SK-N-SH (cell line): Measurements from ENCODE around the gene BEGAIN. TPM values are rescaled to one million over a fixed set of nuclear protein-coding genes. Genes with fewer than 3 reads are reported as not detected.

Experiments used
- CTCF ChIA-PET: fragments of 300-600, 350-600 bp; formaldehyde crosslinking; extraction: SDS; loops from one replicate; lab custom pipeline; 2021; lab: Yijun Ruan, JAX
- POLR2A ChIA-PET: fragments of 350-600 bp; sonication (Branson Sonifier 250); formaldehyde crosslinking; extraction: SDS; loops from one replicate; lab custom pipeline; 2020; ENCODE audit warnings: antibody characterized with exemption, inconsistent platforms; lab: Yijun Ruan, JAX
- DNase-seq: peaks from one replicate; pipeline ENCODE4 v3.0.0; 2012
- H2AFZ ChIP-seq: fragments of 200-600 bp; sonication (generic); 2 replicates; pipeline ENCODE4 v1.8.1; 2016; ENCODE audit warnings: antibody characterized with exemption, mild to moderate bottlenecking, low read depth
- H3F3A ChIP-seq: fragments of 200-600 bp; sonication (generic); replicated peaks from 2 replicates; pipeline ENCODE3; 2016; ENCODE audit warnings: antibody characterized with exemption, mild to moderate bottlenecking; ENCODE audit not compliant: insufficient read depth
- H3K27ac ChIP-seq, 2 experiments: fragments of 200-500 bp in 1 of 2; fragments of 200-600 bp in 1 of 2; sonication (Bioruptor generic) in 1 of 2; sonication (generic), shearing (Covaris generic) in 1 of 2; 2 replicates each; pipeline versions ENCODE4 v1.5.1 to v1.6.1; 2014 to 2016; ENCODE audit warnings: low read depth in 2 of 2, inconsistent platforms in 1 of 2, low read length in 1 of 2, mild to moderate bottlenecking in 1 of 2, mixed read lengths in 1 of 2
- H3K27me3 ChIP-seq: fragments of 200-600 bp; sonication (generic), shearing (Covaris generic); 2 replicates; pipeline ENCODE4 v1.6.1; 2016; ENCODE audit warnings: mixed run types; ENCODE audit not compliant: insufficient read depth
- H3K36me3 ChIP-seq, 2 experiments: fragments of 200-500 bp in 1 of 2; fragments of 200-600 bp in 1 of 2; sonication (Bioruptor generic) in 1 of 2; sonication (generic) in 1 of 2; replicated peaks in 1 of 2; 2 replicates each; pipeline versions ENCODE3 to v1.5.1; 2014 to 2016; ENCODE audit warnings: low read length in 1 of 2, mild to moderate bottlenecking in 1 of 2; ENCODE audit not compliant: insufficient read depth in 2 of 2, control insufficient read depth in 1 of 2
- H3K4me1 ChIP-seq, 2 experiments: fragments of 200-500 bp in 1 of 2; fragments of 200-600 bp in 1 of 2; sonication (Bioruptor generic) in 1 of 2; sonication (generic), shearing (Covaris generic) in 1 of 2; 2 replicates each; pipeline versions ENCODE4 v1.5.1 to v1.6.1; 2014 to 2016; ENCODE audit warnings: low read depth in 1 of 2, low read length in 1 of 2, mixed run types in 1 of 2; ENCODE audit not compliant: insufficient read depth in 2 of 2, control insufficient read depth in 1 of 2
- H3K4me2 ChIP-seq: fragments of 200-600 bp; sonication (generic), shearing (Covaris generic); 2 replicates; pipeline ENCODE4 v1.6.1; 2017; ENCODE audit warnings: mixed run types
- H3K4me3 ChIP-seq, 2 experiments: fragments of 200-500 bp in 1 of 2; fragments of 200-600 bp in 1 of 2; sonication (Bioruptor generic) in 1 of 2; sonication (generic), shearing (Covaris generic) in 1 of 2; 2 replicates each; pipeline versions ENCODE4 v1.5.1 to v1.8.1; 2014 to 2016; ENCODE audit warnings: low read depth in 2 of 2, inconsistent platforms in 1 of 2, low read length in 1 of 2, mild to moderate bottlenecking in 1 of 2, mixed read lengths in 1 of 2, moderate library complexity in 1 of 2
- H3K79me2 ChIP-seq: fragments of 200-600 bp; sonication (generic); 2 replicates; pipeline ENCODE4 v1.8.1; 2017; ENCODE audit warnings: mild to moderate bottlenecking; ENCODE audit not compliant: insufficient read depth
- H3K9ac ChIP-seq: fragments of 200-600 bp; sonication (generic); 2 replicates; pipeline ENCODE4 v1.6.1; 2017; ENCODE audit warnings: mixed run types
- H3K9me2 ChIP-seq: fragments of 200-600 bp; sonication (generic); 2 replicates; pipeline ENCODE4 v1.6.1; 2017; ENCODE audit warnings: mixed run types
- H3K9me3 ChIP-seq: fragments of 200-600 bp; sonication (generic); 2 replicates; pipeline ENCODE4 v1.6.1; 2017; ENCODE audit warnings: mixed run types, mild to moderate bottlenecking, moderate library complexity
- H4K20me1 ChIP-seq: fragments of 200-600 bp; sonication (generic); 2 replicates; pipeline ENCODE4 v1.6.1; 2017; ENCODE audit warnings: mild to moderate bottlenecking, mixed run types; ENCODE audit not compliant: insufficient read depth
- CHD2 ChIP-seq: fragments of 150-350 bp; IDR thresholded peaks from 2 replicates; pipeline ENCODE4 v1.6.1; 2018; ENCODE audit warnings: low read length; ENCODE audit not compliant: partially characterized antibody
- ELF1 ChIP-seq: IDR thresholded peaks from 2 replicates; pipeline ENCODE4 v1.4.0; 2012
- EP300 ChIP-seq, 2 experiments: IDR thresholded peaks; 2 replicates each; pipeline versions ENCODE4 v1.4.0 to v1.6.1; 2012; ENCODE audit warnings: borderline replicate concordance in 1 of 2, low read depth in 1 of 2, low read length in 1 of 2
- FOSL2 ChIP-seq: IDR thresholded peaks from 2 replicates; pipeline ENCODE4 v1.4.0; 2012; ENCODE audit warnings: low read depth, mild to moderate bottlenecking, moderate library complexity, borderline replicate concordance
- FOXJ3 ChIP-seq: sonication (generic); formaldehyde crosslinking; IDR thresholded peaks from 2 replicates; pipeline ENCODE4 v1.5.1; 2020; ENCODE audit warnings: mild to moderate bottlenecking, missing genetic modification reagents
- FOXM1 ChIP-seq: IDR thresholded peaks from 2 replicates; pipeline ENCODE4 v1.4.0; 2012; ENCODE audit warnings: low read depth, mild to moderate bottlenecking
- GABPA ChIP-seq: IDR thresholded peaks from 2 replicates; pipeline ENCODE4 v1.4.0; 2012; ENCODE audit warnings: low read depth, mild to moderate bottlenecking
- GATA2 ChIP-seq: sonication (generic); formaldehyde crosslinking; IDR thresholded peaks from 2 replicates; pipeline ENCODE4 v1.5.0; 2020; ENCODE audit warnings: mild to moderate bottlenecking, missing genetic modification reagents
- JUND ChIP-seq: IDR thresholded peaks from 2 replicates; pipeline ENCODE4 v1.4.0; 2012
- MEF2A ChIP-seq: IDR thresholded peaks from 2 replicates; pipeline ENCODE4 v1.4.0; 2012; ENCODE audit warnings: low read depth, borderline replicate concordance
- POLR2AphosphoS5 ChIP-seq: IDR thresholded peaks from 2 replicates; pipeline ENCODE4 v1.6.1; 2012; ENCODE audit warnings: low read depth, low read length
- RCOR1 ChIP-seq: fragments of 150-350 bp; IDR thresholded peaks from 2 replicates; pipeline ENCODE4 v1.6.1; 2017; ENCODE audit warnings: antibody characterized with exemption, low read length
- RFX5 ChIP-seq: IDR thresholded peaks from 2 replicates; pipeline ENCODE4 v1.6.1; 2012; ENCODE audit warnings: mild to moderate bottlenecking, improper control_type of control experiment, low read length
- RXRA ChIP-seq: IDR thresholded peaks from 2 replicates; pipeline ENCODE4 v1.4.0; 2012; ENCODE audit warnings: low read depth, mild to moderate bottlenecking, borderline replicate concordance
- TAF1 ChIP-seq: IDR thresholded peaks from 2 replicates; pipeline ENCODE4 v1.6.1; 2012; ENCODE audit warnings: low read depth, mild to moderate bottlenecking, low read length, moderate library complexity, borderline replicate concordance
- TEAD4 ChIP-seq: IDR thresholded peaks from 2 replicates; pipeline ENCODE4 v1.4.0; 2012; ENCODE audit warnings: mild to moderate bottlenecking, borderline replicate concordance; ENCODE audit not compliant: insufficient read depth
- YY1 ChIP-seq: IDR thresholded peaks from 2 replicates; pipeline ENCODE4 v1.4.0; 2012; ENCODE audit warnings: low read depth, mild to moderate bottlenecking
- WGBS: methylation state at CpG from one replicate; pipeline ENCODE4 v1.1.6; 2017; ENCODE audit warnings: low lambda C conversion rate; 5-methylcytosine and 5-hydroxymethylcytosine counted together
- polyA plus RNA-seq, 3 experiments: library from polyadenylated mRNA; depleted of rRNA; stranded (reverse); fragments of >200 nt; gene quantifications; 2 replicates each; pipeline ENCODE4 v1.2.3, GENCODE V29; 2012
- TF ChIP-seq, protein P1 (sequence below): IDR thresholded peaks from 2 replicates; pipeline ENCODE4 v1.6.1; 2012; ENCODE audit warnings: mild to moderate bottlenecking, low read depth, low read length, moderate library complexity
- TF ChIP-seq, protein P2 (sequence below): fragments of 200-600 bp; sonication (generic); IDR thresholded peaks from 2 replicates; pipeline ENCODE4 v1.6.1; 2017; ENCODE audit warnings: antibody characterized with exemption, mild to moderate bottlenecking, moderate library complexity
- TF ChIP-seq, protein P3 (sequence below): IDR thresholded peaks from 2 replicates; pipeline ENCODE4 v1.4.0; 2012; ENCODE audit warnings: low read depth
- TF ChIP-seq, protein P4 (sequence below): IDR thresholded peaks from 2 replicates; pipeline ENCODE4; 2012

The BEGAIN gene
- polyA plus RNA-seq, 1 of the 3 experiments (the other 2 are of a cell fraction), result 4.2 TPM

DNA sequence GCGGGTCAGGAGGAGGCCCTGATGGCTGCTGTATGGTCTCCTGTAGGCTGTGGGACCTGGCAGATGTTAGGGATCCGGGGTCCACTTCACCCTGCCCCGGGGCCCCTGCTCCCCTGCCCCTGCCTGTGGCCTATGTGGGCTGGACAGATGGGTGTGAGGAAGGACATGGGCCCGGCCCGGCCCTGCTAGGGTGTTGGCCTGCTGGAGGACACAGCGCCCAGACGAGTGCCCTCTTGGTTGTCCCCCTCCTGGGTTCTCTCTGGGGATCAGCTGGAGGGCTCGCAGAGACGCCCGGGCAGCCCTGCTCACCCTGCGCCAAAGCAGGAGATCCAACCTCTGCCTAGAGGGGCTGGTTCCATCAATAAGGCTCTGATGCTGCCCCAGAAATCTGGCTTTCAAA lies 36.2 kb downstream of the BEGAIN start (continued):
- TF ChIP-seq, protein P1, sequence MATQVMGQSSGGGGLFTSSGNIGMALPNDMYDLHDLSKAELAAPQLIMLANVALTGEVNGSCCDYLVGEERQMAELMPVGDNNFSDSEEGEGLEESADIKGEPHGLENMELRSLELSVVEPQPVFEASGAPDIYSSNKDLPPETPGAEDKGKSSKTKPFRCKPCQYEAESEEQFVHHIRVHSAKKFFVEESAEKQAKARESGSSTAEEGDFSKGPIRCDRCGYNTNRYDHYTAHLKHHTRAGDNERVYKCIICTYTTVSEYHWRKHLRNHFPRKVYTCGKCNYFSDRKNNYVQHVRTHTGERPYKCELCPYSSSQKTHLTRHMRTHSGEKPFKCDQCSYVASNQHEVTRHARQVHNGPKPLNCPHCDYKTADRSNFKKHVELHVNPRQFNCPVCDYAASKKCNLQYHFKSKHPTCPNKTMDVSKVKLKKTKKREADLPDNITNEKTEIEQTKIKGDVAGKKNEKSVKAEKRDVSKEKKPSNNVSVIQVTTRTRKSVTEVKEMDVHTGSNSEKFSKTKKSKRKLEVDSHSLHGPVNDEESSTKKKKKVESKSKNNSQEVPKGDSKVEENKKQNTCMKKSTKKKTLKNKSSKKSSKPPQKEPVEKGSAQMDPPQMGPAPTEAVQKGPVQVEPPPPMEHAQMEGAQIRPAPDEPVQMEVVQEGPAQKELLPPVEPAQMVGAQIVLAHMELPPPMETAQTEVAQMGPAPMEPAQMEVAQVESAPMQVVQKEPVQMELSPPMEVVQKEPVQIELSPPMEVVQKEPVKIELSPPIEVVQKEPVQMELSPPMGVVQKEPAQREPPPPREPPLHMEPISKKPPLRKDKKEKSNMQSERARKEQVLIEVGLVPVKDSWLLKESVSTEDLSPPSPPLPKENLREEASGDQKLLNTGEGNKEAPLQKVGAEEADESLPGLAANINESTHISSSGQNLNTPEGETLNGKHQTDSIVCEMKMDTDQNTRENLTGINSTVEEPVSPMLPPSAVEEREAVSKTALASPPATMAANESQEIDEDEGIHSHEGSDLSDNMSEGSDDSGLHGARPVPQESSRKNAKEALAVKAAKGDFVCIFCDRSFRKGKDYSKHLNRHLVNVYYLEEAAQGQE, result no peak
- TF ChIP-seq GABPA, result no peak

DNA sequence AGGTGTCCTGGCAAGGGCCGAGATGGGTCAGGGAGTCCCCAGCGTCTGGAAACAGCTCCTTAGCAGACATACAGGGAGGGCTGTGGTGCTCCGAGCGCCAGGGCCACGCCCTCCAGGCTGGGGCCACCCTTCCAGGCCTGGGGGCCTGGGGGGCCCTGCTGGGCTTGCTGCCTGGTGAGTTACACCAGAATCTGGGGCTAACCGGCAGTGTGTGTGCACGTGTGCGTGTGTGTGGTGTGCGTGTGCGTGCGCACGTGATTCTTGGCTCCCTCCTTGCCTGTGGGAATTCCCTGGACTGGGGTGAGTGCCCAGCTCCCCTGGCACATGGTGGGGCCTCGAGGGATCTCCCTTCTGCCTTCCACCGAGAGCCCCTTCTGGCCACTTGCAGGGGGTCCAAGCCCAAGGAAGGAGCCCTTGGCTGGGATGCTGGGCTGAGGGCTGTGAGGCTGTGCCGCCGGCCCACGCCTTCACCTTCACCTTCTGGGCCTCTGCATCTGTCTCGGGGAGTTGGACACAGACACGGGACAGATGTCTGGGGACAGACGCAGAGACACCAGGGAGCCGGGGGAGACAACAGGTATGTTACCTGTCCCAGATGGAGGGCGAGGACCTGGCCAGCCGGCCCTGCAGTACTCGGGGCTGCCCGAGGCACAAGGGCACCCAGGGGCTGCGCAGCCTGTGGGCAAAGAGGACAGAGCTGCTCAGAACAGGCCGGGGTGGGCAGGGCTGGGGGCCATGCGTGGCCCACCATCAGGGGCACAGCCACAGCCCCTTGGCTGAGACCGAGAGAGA lies 37.2 kb downstream of the BEGAIN start:
- H3K4me1 ChIP-seq, result peaks cover 0 to 67% of the 10 kb centered on the region in 2 experiments; a peak in 1 of 4 replicates
- CTCF ChIA-PET, result interaction anchor here (0.9 to 2.0 kb wide), 4 partner anchors 9 to 166 kb away, joined by 3 to 13 read pairs (median 4); no protein-coding TSS in a partner anchor
- no peak overlapping the region for H3K9ac ChIP-seq
- no peaks in the 10 kb centered on the region for H3F3A ChIP-seq
- POLR2A ChIA-PET, result no interaction called here
- no peaks in the 10 kb centered on the region for H3K36me3 ChIP-seq
- H3K4me2 ChIP-seq, result no peak overlapping the region
- H3K27ac ChIP-seq, result peak overlapping the region in 1 of 2 experiments; percentile 73; a peak in 2 of 4 replicates
- no peak overlapping the region for H2AFZ ChIP-seq
- DNase-seq, result no peak
- H3K9me3 ChIP-seq, result no peaks in the 10 kb centered on the region
- H3K4me3 ChIP-seq, result no peak overlapping the region
- TF ChIP-seq, protein P1, result no peak
- no peak for TF ChIP-seq POLR2AphosphoS5
- TF ChIP-seq, protein P2, sequence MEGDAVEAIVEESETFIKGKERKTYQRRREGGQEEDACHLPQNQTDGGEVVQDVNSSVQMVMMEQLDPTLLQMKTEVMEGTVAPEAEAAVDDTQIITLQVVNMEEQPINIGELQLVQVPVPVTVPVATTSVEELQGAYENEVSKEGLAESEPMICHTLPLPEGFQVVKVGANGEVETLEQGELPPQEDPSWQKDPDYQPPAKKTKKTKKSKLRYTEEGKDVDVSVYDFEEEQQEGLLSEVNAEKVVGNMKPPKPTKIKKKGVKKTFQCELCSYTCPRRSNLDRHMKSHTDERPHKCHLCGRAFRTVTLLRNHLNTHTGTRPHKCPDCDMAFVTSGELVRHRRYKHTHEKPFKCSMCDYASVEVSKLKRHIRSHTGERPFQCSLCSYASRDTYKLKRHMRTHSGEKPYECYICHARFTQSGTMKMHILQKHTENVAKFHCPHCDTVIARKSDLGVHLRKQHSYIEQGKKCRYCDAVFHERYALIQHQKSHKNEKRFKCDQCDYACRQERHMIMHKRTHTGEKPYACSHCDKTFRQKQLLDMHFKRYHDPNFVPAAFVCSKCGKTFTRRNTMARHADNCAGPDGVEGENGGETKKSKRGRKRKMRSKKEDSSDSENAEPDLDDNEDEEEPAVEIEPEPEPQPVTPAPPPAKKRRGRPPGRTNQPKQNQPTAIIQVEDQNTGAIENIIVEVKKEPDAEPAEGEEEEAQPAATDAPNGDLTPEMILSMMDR, result no peak
- TF ChIP-seq, protein P3, sequence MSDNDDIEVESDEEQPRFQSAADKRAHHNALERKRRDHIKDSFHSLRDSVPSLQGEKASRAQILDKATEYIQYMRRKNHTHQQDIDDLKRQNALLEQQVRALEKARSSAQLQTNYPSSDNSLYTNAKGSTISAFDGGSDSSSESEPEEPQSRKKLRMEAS, result no peak
- TF ChIP-seq MEF2A, result no peak
- TF ChIP-seq EP300 (IDR thresholded peaks at IDR 0.05; ENCODE audit: borderline replicate concordance in 1 of 2, low read depth in 1 of 2, low read length in 1 of 2), result no peak
- no peak for TF ChIP-seq FOXM1
- TF ChIP-seq RXRA, result no peak
- TF ChIP-seq, protein P4, sequence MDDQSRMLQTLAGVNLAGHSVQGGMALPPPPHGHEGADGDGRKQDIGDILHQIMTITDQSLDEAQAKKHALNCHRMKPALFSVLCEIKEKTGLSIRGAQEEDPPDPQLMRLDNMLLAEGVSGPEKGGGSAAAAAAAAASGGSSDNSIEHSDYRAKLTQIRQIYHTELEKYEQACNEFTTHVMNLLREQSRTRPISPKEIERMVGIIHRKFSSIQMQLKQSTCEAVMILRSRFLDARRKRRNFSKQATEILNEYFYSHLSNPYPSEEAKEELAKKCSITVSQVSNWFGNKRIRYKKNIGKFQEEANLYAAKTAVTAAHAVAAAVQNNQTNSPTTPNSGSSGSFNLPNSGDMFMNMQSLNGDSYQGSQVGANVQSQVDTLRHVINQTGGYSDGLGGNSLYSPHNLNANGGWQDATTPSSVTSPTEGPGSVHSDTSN, result no peak
- TF ChIP-seq FOXJ3 (CRISPR knock-in tag), result no peak
- no peak for TF ChIP-seq TAF1
- TF ChIP-seq RFX5, result no peak
- no peak for TF ChIP-seq ELF1
- TF ChIP-seq JUND, result no peak
- TF ChIP-seq RCOR1, result no peak
- no peak for TF ChIP-seq TEAD4
- TF ChIP-seq YY1, result no peak
- TF ChIP-seq GATA2, result no peak
- no peak for TF ChIP-seq FOSL2
- TF ChIP-seq CHD2, result no peak
- TF ChIP-seq, all 33 proteins: peak for 0
- H3K27me3 ChIP-seq, result no peaks in the 10 kb centered on the region
- no peaks in the 10 kb centered on the region for H4K20me1 ChIP-seq
- no peaks in the 10 kb centered on the region for H3K9me2 ChIP-seq
- H3K79me2 ChIP-seq, result no peaks in the 10 kb centered on the region
- WGBS, result 77% methylated on average over 14 of the region's 29 CpGs
